Fibroblast of skin of back (primary cell): Measurements from ENCODE around the gene TMEM18.

Experiments used
- DNase-seq: peaks from one replicate; pipeline ENCODE4 v3.0.0-alpha.2; 2013

Gene TMEM18

DNA sequence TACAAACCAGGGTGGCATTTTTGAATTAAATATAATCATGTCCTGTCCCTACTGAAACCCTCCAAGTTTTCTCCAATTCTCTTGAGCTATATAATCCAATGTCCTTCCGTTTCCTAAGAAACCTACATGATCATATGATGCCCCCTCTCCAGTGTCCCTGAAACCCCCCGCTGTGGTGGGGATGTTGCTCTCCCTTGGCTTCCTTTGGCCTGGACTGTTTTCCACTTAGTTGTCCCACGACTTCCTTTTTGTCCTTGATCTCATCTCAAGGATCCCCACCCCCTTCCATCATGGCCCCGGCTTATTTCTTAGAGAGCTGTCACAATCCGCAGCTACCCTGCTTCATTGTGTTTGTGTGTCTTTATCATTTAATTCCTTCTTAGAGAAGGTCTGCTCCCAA lies 43.8 kb downstream of the TMEM18 start:
- no peak for DNase-seq

DNA sequence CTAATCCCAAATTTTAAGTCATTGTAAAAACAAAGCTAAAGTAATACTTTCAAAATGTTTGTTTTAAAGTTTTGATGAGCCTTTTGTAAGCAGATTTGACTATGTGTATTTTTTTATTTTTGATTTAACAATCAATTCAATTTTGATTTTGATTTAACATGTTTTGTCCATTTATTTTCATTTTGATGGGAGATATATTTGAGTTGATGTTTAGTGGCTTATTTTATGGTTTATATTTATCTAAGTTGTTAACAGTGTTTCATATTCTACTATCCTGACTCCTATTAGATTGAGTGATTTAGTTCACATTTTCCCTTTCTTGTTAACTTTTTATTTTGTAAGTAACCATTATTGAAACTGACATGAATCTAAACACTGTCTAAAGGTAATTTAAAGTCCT lies 44.7 kb downstream of the TMEM18 start:
- DNase-seq: no peak

DNA sequence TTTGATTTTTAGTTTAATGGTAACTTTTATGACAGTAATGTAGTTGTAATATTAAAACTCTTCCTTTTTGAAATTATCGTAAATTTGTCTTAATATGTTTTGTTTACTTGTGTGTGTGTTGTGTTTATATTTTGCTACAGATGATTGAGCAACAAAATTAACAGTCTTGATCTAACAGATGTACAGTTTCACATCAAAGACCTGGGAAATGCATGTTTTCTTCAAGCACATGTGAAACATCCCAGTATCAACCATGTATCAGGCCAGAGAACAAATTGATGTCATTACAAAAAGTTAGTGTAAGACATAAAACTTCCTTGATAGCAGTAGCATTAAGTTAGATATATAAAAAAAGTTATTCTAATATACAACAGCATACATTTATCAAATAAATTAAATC lies 45.5 kb downstream of the TMEM18 start:
- DNase-seq: no peak

DNA sequence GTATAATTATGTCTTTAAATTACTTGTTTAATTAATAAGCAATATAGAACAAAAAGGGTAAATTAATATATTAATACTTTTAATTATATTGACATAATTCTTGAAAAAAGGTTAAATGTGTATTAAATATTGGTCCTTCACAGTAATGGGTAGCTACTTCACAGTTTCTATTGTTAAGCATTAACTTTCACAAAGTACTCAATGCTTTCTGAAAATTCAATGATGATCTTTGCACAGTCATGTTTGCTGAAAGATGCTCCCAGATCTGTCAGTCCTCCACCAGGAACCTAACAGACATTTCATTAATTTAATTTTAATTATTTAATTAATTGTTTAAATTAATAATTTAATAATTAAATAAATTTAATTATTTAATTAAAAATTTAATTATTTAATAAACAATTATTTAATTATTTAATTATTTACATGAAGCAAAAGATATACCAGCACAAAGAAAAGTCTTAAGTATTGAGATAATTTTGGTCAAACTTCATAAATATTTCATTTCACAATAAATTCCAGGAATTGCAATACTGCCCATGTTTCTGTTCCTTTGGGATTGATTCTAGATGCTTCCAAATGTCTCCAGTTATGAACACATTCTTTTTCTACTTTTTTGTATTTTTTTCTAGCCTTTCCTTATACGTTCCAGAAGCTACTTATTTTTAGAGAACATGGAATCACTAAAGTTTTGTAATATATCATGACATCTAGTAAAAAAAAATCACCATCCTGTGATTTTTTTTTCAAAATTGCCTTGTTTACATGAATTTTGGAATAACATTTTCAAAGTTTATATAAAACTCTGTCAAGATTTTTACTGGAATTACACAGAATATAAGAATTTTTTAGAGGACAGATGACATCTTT lies 46.5 kb downstream of the TMEM18 start:
- no peak for DNase-seq

DNA sequence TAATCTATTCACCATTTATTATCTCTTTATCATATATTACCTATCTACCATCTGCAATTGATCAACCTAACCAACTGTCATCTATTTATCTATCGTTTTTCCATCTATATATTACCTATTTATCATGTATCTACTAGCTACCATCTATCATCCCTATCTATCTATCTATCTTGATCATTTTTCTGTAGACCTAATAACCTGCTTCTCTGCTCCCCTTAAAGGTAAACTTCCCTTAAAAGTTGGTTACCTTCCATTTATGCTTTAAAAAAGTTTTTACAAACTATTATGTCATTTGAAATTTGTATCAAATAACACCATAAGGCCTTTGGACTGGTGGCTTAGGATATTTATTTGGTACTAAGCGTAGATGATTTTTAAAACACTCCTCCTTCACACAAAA lies 47.2 kb downstream of the TMEM18 start:
- no peak for DNase-seq

DNA sequence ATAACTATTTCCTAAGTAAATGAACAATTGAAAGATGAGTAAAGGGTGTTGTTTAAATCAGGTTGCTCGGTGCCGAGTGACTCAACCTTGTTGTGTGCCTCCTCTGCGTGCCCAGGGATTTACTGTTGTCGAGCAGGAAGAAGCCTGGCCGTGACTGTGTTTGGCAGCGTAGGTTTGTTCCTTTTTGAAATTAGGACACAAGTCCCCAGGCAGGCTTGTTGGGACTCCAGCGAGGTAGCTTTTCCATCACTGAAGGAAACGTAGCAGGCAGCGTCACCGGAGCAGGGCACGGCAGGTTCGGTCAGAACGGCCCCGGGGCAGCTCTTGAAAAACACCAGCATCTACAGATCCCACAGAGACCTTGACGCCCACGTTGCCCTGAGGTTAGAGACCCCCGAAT lies 48.6 kb downstream of the TMEM18 start:
- DNase-seq: no peak

DNA sequence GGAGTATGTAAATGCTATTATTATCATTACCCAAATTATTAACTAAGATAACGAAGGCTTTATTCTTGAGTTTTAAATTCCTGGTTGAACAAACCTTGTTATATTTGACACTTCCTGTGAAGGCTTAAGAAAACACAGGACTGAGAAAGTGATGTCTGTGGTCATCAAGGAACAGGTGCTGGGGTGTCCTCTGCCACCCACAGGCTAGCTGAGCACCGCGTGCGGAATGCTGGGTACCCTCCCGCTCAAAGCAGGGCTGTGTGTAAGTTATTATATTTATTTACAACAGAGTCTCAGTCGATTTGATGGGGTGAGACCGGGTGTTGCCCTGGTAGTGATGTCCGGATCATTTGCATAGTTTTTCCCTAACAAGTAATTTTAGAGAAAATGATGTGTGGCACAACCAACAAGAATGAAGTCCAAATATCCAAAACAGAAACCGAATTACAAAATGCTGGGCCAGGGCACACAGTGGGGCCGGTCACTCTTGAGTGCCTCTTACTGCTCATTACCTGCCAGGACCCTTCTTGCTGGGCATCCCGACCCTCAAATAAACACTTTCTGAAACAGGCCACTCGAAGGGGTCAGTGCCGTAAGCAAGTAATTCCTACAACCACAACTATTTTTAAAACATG lies 49.2 kb downstream of the TMEM18 start:
- no peak for DNase-seq

DNA sequence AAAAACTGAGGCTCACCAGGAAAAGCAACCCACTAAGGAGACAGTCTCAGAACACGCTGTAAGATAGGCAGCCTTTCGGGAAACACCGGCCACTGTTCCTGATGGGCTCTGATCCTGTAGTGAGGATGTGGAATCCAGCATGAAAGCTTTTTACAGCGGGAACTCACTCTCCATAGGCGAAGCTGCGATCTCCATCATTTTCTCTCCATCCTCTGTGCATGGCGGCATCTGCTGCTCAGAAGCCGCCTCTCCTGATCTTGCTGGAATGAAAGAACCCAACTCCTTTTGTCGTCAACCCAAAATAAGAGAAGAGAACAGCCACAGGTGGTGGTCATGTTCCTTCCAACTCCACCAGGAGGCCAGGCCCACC lies 49.9 kb downstream of the TMEM18 start:
- DNase-seq: no peak

DNA sequence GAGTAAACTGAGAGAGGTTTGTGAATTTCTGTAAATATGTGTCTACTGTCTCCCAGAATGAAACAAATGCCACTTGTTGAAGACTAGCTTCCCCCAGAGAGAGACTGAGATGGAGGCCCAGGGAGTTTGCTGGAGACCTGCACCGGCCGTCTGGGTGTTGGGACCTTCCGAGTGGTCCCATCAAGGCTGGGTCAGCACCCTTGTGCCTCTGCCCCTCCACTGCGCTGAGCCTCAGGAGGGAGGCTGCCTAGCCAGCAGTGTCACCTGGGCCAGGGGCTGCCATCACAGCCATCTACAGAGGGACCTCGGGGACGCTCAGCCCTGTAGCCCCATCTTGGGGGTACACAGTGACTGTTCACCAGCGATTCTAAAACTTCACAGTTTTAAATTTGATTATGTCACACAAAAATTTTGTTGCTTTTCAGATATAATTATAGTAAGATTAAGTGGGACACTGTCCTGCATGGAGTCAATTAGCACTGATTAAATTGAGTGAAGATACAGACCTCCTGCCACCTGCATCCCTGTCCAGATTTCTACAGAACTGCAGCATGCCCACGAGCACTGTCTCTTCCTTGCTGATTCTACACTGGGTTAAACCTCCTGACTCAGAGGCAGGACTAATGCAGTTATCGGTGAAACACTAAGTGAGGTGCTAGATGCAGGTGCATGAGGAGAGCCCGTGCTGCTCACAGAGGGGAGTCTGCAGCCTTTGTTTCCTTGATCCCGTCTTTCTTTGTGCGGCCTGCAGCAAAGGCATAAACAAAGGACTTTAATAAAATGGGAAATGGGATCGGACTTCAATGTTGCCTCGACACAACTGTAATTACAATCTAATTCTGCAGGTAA lies 50.5 kb downstream of the TMEM18 start:
- no peak for DNase-seq

DNA sequence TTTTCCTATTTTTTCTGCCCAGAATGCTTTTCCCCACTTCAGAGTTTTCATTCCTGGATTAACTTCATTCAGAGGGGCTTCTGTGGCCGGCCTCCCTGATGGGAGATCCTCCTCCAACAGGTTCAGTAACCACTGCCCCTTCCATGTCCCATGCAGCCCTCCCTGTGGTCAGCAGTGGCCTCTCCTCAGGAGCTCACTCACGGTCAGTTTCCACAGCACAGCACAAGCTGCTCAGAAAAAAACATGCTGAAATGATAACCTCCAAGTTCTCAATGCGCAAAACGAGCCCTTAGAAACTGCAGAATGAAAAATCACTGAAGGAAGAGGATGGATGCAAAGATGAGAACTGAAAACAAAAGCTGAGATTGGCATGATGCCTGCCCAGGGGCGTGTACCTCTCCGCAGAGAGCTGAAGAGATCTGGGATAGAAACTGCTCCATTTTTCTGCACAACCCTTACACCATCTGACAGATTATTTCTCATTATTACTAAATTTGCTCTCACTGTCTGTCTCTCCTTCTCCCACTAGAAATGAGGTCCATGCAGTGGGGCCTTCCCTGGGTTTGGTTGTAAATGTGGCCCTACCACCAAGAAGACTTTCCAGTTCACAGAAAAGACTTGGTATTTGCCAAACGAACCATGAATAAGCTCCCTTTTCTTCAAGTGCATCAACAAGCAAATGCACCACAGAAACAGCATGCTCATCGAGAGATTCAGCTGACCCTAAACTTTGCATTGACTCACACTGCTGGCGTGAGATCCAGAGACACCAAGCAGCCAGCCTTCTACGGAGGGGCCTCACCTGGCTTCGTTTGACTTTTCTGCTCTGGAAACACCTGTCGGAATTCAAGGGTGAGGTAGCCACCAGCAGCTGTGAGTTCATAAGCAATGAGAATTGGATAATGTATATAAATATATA lies 51.5 kb downstream of the TMEM18 start:
- DNase-seq: no peak

DNA sequence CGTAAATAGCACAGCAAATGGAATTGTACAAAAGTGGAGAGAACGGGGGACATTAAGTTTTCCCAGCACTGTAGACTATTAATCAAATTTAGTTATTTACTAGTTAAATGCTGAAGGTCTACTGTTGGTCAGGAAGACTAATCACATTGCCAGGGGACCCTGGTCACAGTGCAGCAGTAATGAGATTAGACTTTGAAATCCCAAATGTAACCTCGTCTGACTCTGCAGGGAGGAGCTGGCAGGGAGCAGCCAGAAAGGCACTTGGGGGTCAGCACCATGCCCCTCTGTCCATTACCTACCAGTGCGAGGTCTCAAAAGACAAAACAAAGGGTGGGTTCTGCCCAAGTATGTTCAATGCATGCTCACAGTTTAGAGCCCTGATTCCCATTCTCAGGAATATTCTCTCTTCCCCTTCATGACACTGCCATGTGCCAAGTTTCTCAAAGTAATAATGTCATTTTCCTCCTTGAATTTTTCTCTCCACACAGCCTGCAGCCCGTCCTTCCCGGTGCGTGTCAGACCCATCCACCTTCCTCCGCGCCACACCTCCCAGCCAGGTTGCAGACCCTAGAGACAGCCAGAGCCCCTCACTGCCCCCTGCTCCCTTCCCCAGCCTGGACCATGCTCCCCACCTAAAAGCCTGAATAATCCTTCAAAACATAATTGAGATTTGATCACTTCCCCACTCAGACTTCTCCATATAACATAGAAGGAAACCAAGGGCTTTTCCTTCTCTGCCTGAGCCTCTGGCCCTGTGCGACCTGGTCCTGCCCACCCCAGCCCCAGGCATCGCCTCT lies 52.5 kb downstream of the TMEM18 start:
- DNase-seq: no peak

DNA sequence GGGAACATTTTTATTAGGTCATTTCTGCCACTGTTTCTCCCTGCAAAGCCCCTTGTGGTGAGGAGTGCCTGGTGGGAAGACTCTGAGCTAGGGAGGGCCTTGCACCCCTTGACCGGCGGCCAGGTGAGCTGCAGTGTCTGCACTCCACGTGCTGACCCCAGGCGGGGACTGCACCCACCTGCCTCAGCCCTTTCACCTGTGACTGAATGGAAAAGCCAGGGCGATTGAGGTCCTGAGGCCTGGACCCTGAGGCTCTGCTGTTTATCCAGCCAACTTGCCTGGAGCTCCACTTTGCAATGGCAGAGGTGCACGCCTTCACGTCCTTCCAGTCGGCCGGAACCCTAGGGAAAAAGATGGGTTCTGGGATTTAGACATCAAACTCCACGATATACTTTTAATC lies 53.1 kb downstream of the TMEM18 start:
- no peak for DNase-seq

DNA sequence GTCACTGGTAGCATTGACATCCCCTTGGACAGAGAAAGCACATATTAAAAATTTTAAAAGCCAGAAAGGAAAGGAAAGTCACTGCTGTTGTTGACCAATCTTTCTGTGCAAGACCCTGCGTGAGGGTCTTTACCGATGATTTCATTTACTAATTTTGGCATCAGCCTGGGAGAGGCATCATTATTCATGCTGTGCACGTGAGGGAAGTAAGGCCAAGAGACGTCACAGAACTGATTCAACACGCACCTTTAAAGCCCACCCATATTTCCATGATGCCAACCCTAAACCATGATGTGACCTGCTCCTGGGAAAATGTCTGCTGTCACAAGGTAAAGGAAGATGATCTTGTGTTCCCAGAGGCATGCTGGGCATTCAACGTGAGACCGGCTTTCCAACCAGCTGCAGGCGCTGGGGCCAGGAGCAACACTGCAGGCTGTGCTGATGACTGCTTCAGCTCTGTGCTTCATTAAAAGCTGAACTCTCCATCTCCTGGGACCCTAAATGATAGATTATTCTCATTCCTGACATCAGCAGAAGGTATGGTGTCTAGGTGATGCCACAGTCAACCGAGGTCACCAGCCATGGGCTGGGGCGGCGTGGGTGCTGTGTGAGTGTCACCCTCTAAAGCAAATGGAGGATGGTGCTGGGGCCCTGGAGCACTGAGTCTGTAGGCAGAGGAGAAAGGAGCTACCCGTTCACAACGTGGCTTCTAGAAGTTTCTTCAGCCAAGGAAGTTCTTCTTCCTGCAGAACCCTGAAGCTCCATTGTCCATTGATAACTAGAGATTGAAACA lies 53.9 kb downstream of the TMEM18 start:
- no peak for DNase-seq

DNA sequence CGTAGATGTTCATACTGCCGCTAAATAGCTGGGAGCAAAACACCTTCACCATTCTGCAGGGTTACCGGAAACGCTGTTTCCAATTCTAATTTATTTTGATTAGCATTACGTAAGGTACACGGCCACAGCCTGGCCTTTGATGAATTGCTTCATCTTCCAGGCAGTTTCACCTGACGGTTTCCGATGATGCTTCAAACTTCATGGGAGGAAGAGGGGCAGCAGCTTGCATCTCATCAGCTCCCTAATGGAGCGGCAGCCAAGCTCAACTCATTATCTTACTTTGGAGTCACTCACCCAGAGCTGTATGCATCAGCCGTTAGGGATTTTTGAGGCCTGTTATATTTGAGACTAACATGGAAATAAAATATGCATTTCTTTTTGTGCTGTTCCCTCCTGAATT lies 54.8 kb downstream of the TMEM18 start:
- DNase-seq: no peak

DNA sequence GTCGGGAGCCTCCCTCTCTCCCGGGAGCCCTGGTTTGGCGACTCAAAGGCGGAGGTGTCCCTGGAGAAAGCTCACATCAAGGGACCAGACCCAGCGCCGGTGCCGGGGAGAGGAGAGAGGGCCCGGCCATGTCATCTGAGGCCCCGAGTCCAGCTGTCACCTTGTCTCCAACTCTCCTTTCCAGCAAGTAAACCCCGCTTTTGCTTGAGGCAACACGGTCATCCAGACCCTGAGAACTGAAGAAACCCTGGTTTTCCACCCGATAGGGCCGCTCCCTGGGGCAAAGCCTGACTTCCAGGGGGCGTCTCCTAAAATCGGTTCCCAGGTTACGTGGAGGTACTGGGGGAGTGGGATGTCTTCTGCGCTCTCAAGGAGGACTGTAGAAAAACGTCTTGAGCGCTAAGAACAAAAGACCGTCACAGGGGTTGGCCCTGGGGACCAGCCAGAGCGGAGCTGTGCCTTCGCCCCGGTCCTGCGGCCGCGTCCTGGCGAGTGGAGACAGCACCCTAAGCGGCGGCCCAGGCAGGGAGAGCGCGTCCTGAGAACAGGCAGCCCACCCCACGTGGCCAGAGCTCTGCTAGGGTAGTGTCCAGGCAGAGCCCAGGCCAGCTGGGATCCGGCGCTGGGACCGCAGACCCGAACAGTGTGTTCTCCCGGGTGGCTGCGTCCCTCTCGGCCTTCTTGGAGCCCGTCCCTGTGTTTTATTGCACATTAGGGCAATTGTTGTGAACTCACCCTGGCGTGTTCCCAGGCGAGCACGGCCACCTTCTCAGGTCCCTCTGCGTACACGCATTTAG lies 55.7 kb downstream of the TMEM18 start:
- DNase-seq: no peak

DNA sequence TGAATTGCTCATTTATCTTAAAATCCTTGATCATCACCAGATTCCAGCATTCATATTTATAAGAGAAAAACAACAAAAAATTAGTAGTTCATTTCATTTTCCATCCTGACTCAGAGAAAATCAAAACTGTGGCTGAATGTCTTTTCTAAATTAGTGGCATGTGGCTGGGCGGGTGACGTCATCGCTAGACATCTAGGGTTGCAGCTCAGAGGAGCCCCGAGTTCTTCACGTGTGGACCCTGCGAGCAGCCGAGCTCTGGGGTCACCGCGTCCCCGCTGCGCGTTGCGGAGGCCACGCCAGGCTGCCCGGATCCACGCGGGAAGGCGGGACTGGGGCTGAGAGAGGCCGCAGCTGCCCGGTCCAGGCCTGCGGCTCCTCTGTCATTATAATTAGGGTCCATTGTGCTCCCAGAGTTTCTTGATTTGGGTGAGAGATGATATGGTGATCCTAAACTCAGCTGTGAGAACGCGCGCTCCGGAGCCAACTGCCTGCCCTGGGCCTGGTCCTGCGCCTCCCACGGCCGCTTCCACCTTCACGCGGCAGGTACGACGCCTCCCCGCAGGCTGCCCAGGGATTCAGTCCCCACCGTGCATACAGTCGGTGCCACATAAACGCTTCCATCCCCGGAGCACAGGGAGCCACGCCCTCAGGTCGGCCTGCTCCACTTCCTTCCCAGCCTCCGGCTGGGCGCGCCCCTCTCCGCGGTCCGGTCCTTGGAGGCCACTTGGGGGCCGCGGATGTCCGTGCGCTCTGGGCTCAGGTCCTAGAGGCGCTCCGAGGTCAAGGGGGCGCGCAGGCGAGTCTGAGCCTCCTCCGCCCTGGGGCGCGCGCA lies 56.5 kb downstream of the TMEM18 start:
- no peak for DNase-seq

DNA sequence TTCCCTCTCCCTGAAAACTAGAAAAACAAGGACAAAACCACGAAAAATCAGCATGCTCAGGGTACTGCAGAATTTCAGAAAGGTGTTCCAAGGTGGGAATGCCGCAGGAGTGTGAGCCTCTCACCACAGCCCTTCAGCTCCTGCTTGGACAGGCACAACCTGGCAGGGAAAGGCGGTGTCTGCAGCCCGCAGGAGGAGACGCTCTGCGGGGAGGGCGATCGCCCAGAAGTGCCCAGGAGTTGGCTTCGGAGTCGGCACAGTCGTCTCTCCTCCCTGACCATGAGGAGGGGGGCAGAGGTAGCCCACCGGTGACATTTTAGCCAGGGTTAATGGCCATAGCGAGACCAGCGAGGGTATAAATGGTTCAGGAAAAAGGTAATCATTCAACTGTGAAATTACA lies 57.2 kb downstream of the TMEM18 start:
- DNase-seq: no peak

DNA sequence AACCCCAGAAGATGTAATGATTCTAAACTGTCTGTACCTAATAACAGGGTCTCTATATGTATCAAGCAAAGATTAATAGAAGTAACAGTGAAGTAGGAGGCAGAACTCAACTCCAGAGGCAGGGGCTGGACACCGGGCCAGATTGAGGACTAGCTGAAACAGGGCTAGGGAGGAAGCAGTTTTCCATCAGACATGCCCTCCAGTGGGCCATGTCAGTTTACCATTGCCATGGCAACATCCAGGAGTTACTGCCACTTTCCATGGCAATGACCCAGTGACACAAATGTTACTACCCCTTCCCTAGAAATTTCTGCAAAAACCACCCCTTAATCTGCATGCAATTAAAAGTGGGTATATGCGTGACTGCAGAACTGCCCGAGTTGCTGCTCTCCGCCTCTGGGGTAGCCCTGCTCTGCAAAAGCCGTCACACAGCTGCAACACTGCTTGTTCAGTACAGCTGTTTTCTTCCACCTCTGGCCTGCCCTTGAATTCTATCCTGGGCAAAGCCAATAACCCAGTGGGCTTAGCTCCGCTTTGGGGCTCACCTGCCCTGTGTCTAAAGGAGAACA lies 58.7 kb downstream of the TMEM18 start:
- no peak for DNase-seq

DNA sequence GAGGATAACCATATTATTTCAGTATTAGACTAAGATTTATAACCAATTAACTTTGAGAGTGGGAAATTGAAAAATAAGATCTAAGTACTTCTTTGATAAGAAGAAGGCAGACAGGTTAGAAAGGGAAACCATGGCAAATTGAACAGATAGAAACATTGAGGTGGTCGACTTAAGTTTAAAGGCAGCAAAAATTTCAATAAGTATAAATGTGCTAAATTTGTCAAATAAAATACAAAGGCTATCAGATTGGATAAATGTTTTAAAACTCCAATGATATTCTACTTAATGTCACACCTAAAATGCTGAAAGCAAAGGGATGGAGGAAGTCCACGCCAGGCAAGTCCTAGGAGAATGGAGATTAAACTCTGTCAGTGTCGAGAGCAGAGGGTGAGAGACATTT lies 59.2 kb downstream of the TMEM18 start:
- DNase-seq: no peak
